ENCODE measurements around the gene ARVCF.
A peak's percentile ranks its signal among the peaks of the same experiment; 100 is the strongest.

ARVCF gene

GRCh38 chr22:20060700-20061480 is 44.3 kb upstream of the ARVCF start:
- H3K4me3 ChIP-seq (ENCODE audit: severe bottlenecking) = no peak overlapping the region
- H3K27me3 ChIP-seq (ENCODE audit: insufficient read depth, poor library complexity, severe bottlenecking) = no peaks in the 10 kb centered on the region
- ATAC-seq (ENCODE audit: low read depth) = no peak
- H3K27ac ChIP-seq (ENCODE audit: poor library complexity, severe bottlenecking) = peak overlapping the region; percentile 53
- no peaks in the 10 kb centered on the region for H3K36me3 ChIP-seq (ENCODE audit: low read depth)
- peaks cover 20% of the 10 kb centered on the region for H3K4me1 ChIP-seq (ENCODE audit: insufficient read depth, poor library complexity, severe bottlenecking)
- H3K9me3 ChIP-seq (ENCODE audit: severe bottlenecking) = no peaks in the 10 kb centered on the region
- DNase-seq (ENCODE audit: low spot score) = no peak
- no peak for TF ChIP-seq CTCF (IDR thresholded peaks at IDR 0.05; ENCODE audit: poor library complexity, severe bottlenecking)

GRCh38 chr22:20058989-20059770 is 42.6 kb upstream of the ARVCF start:
- H3K4me3 ChIP-seq (ENCODE audit: severe bottlenecking) = no peak overlapping the region
- no peak for TF ChIP-seq CTCF (IDR thresholded peaks at IDR 0.05; ENCODE audit: poor library complexity, severe bottlenecking)
- no peaks in the 10 kb centered on the region for H3K9me3 ChIP-seq (ENCODE audit: severe bottlenecking)
- H3K27me3 ChIP-seq (ENCODE audit: insufficient read depth, poor library complexity, severe bottlenecking) = no peaks in the 10 kb centered on the region
- peaks cover 20% of the 10 kb centered on the region for H3K4me1 ChIP-seq (ENCODE audit: insufficient read depth, poor library complexity, severe bottlenecking)
- DNase-seq (ENCODE audit: low spot score) (no peak), ATAC-seq (ENCODE audit: low read depth) (no peak)
- H3K36me3 ChIP-seq (ENCODE audit: low read depth) = no peaks in the 10 kb centered on the region
- H3K27ac ChIP-seq (ENCODE audit: poor library complexity, severe bottlenecking) = no peak overlapping the region

- Histone ChIP-seq H3K9me3 (ENCODE audit: severe bottlenecking) (no peaks in the 10 kb centered on the region), H3K36me3 (ENCODE audit: low read depth) (no peaks in the 10 kb centered on the region), H3K27me3 (ENCODE audit: insufficient read depth, poor library complexity, severe bottlenecking) (no peaks in the 10 kb centered on the region), H3K27ac (ENCODE audit: poor library complexity, severe bottlenecking) (no peak overlapping the region), H3K4me3 (ENCODE audit: severe bottlenecking) (no peak overlapping the region), H3K4me1 (ENCODE audit: insufficient read depth, poor library complexity, severe bottlenecking) (peaks cover 16% of the 10 kb centered on the region)
- no peak for DNase-seq (ENCODE audit: low spot score)
- ATAC-seq (ENCODE audit: low read depth) = no peak
- TF ChIP-seq CTCF (IDR thresholded peaks at IDR 0.05; ENCODE audit: poor library complexity, severe bottlenecking) = no peak
These were observed 41.1 kb upstream of the ARVCF start for GRCh38 chr22:20057596-20058268.

GRCh38 chr22:20056696-20057386 is 40.2 kb upstream of the ARVCF start:
- no peak overlapping the region for H3K4me3 ChIP-seq (ENCODE audit: severe bottlenecking)
- no peak overlapping the region for H3K27ac ChIP-seq (ENCODE audit: poor library complexity, severe bottlenecking)
- ATAC-seq (ENCODE audit: low read depth) (no peak), DNase-seq (ENCODE audit: low spot score) (no peak)
- peaks cover 8% of the 10 kb centered on the region for H3K4me1 ChIP-seq (ENCODE audit: insufficient read depth, poor library complexity, severe bottlenecking)
- no peaks in the 10 kb centered on the region for H3K9me3 ChIP-seq (ENCODE audit: severe bottlenecking)
- TF ChIP-seq CTCF (IDR thresholded peaks at IDR 0.05; ENCODE audit: poor library complexity, severe bottlenecking) = no peak
- no peaks in the 10 kb centered on the region for H3K27me3 ChIP-seq (ENCODE audit: insufficient read depth, poor library complexity, severe bottlenecking)
- no peaks in the 10 kb centered on the region for H3K36me3 ChIP-seq (ENCODE audit: low read depth)

All from RWPE2 (cell line).